PC-3 (cell line): Measurements from ENCODE around the gene LAMA5. TPM values are rescaled to one million over a fixed set of nuclear protein-coding genes. Genes with fewer than 3 reads are reported as not detected.

ENCODE experiments used
- ATAC-seq: fragments of 200-7000 bp; cut with Tn5 transposase; 2 replicates; pipeline ENCODE4 v1.9.1; 2020; ENCODE audit warnings: mild to moderate bottlenecking, moderate library complexity
- BruUV-seq: library from RNA; stranded (reverse); fragments of 400-500 nt; replicated peaks from 2 replicates; lab custom pipeline; 2021; lab: Mats Ljungman, UMichigan
- CTCF ChIA-PET: fragments of 300-600 bp; sonication (Branson Sonifier 250); formaldehyde crosslinking; loops from one replicate; lab custom pipeline; 2022; ENCODE audit warnings: antibody characterized with exemption; lab: Charles Lee
- POLR2A ChIA-PET: fragments of 300-600 bp; sonication (Branson Sonifier 250); formaldehyde crosslinking; loops from one replicate; lab custom pipeline; 2022; ENCODE audit warnings: antibody characterized with exemption; ENCODE audit not compliant: unreplicated experiment; lab: Charles Lee
- DNase-seq: peaks from one replicate; pipeline ENCODE4 v3.0.0-alpha.2; 2015
- H2AFZ ChIP-seq: fragments of 300-600 bp; sonication (generic); 2 replicates; pipeline ENCODE4 v1.6.0; 2016; ENCODE audit warnings: antibody characterized with exemption, low read length
- H3F3A ChIP-seq: fragments of 300-600 bp; sonication (generic); one replicate; pipeline ENCODE4 v1.6.0; 2017; ENCODE audit warnings: antibody characterized with exemption, low read length, control low read depth, mild to moderate bottlenecking; ENCODE audit not compliant: unreplicated experiment
- H3K27ac ChIP-seq: fragments of 300-600 bp; sonication (generic); 2 replicates; pipeline ENCODE4 v1.5.1; 2016; ENCODE audit warnings: mild to moderate bottlenecking, low read length
- H3K27me3 ChIP-seq: fragments of 300-600 bp; sonication (generic); 2 replicates; pipeline ENCODE4 v1.6.1; 2016; ENCODE audit warnings: low read length, mixed read lengths
- H3K36me3 ChIP-seq: fragments of 300-600 bp; sonication (generic); 2 replicates; pipeline ENCODE4 v1.6.1; 2016; ENCODE audit warnings: low read depth, mixed run types, low read length, mixed read lengths
- H3K4me1 ChIP-seq: fragments of 300-600 bp; sonication (generic); 2 replicates; pipeline ENCODE4 v1.5.1; 2016; ENCODE audit warnings: low read length; ENCODE audit not compliant: insufficient read depth
- H3K4me2 ChIP-seq: fragments of 300-600 bp; sonication (generic); 2 replicates; pipeline ENCODE4 v1.6.0; 2016; ENCODE audit warnings: low read length
- H3K4me3 ChIP-seq: fragments of 300-600 bp; sonication (generic); 2 replicates; pipeline ENCODE4 v1.5.1; 2016; ENCODE audit warnings: mild to moderate bottlenecking, low read length, mixed read lengths
- H3K79me2 ChIP-seq: fragments of 300-600 bp; sonication (generic); 2 replicates; pipeline ENCODE4 v1.6.1; 2017; ENCODE audit warnings: low read length, mixed read lengths
- H3K9ac ChIP-seq: fragments of 300-600 bp; sonication (generic); 2 replicates; pipeline ENCODE4 v1.6.0; 2016; ENCODE audit warnings: mild to moderate bottlenecking, low read length
- H3K9me2 ChIP-seq: fragments of 300-600 bp; sonication (generic); replicated peaks from 2 replicates; pipeline ENCODE4 v1.6.1; 2016; ENCODE audit warnings: mixed run types, low read length, mixed read lengths
- H3K9me3 ChIP-seq: fragments of 300-600 bp; sonication (generic); 2 replicates; pipeline ENCODE4 v1.6.1; 2016; ENCODE audit warnings: low read length, mixed read lengths
- H4K20me1 ChIP-seq: fragments of 300-600 bp; sonication (generic); 2 replicates; pipeline ENCODE4 v1.6.1; 2016; ENCODE audit warnings: low read length, mixed read lengths
- EZH2 ChIP-seq: fragments of 300-600 bp; sonication (generic); IDR thresholded peaks from one replicate; pipeline ENCODE4 v1.6.1; 2017; ENCODE audit warnings: antibody characterized with exemption, mild to moderate bottlenecking, low read length; ENCODE audit not compliant: unreplicated experiment
- EZH2phosphoT487 ChIP-seq: fragments of 300-600 bp; sonication (generic); IDR thresholded peaks from 2 replicates; pipeline ENCODE4 v1.6.1; 2018; ENCODE audit warnings: mild to moderate bottlenecking, antibody characterized with exemption, low read length, borderline replicate concordance
- intact Hi-C: fragments of 100-400 bp; cut with micrococcal nuclease; formaldehyde crosslinking; loops from 2 replicates; pipeline ENCODE4 v1.9.0; 2023
- total RNA-seq: library from RNA; depleted of rRNA; stranded (reverse); fragments of >200 nt; gene quantifications from 2 replicates; pipeline ENCODE4 v1.2.3, GENCODE V29; 2014
- TF ChIP-seq, protein P1 (sequence below): fragments of 300-600 bp; sonication (generic); conservative IDR thresholded peaks from 2 replicates; pipeline ENCODE4 v1.5.1; 2017; ENCODE audit warnings: antibody characterized with exemption, low read depth, mild to moderate bottlenecking, low read length

The LAMA5 gene
- total RNA-seq, 1 experiment from 2014 or later, result 196 TPM

DNA sequence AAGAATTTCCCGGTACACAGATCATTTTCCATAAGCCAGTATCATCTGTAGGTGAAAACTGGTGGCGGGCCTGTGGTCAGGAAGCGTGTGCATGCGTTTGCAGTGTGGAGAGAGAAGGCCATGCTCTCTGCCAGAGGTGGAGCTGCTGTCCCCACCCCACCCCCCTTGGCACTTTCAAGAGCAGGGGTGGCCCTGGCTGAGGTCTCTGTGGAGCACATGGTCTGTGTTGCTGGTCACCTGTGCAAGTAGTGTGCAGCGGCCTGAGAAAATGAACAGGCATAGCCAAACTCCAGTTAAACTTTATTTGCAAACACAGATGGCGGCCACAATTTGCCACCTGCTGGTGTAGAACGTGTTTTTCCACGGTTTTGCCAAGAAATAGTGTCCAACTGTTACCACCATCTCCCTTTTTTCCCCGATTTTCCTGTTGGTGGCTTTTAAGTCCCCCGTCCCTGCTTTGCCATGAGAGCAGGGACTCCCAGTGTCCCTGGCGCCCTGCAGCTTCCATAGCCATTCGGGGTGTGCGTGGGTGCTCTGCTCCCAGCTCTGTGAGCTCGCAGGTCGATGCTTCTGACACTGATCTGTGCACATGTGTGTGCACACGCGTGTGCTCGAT is 61.9 kb downstream of the LAMA5 start:
- Histone ChIP-seq H3K79me2 (peaks cover 46% of the 10 kb centered on the region), H3K27me3 (no peaks in the 10 kb centered on the region), H2AFZ (no peak overlapping the region), H3K4me2 (peak overlapping the region; percentile 100), H3K9ac (peak overlapping the region; percentile 95), H3F3A (peaks cover 16% of the 10 kb centered on the region), H3K9me2 (no peaks in the 10 kb centered on the region), H3K9me3 (no peaks in the 10 kb centered on the region), H3K36me3 (peaks cover 54% of the 10 kb centered on the region), H3K4me3 (peak overlapping the region; percentile 94), H4K20me1 (peaks cover 55% of the 10 kb centered on the region), H3K27ac (peak overlapping the region; percentile 23; the same call in 1 of the 2 replicates), H3K4me1 (peaks cover 25% of the 10 kb centered on the region)
- TF ChIP-seq EZH2phosphoT487 (no peak), EZH2 (no peak)
- TF ChIP-seq, protein P1, sequence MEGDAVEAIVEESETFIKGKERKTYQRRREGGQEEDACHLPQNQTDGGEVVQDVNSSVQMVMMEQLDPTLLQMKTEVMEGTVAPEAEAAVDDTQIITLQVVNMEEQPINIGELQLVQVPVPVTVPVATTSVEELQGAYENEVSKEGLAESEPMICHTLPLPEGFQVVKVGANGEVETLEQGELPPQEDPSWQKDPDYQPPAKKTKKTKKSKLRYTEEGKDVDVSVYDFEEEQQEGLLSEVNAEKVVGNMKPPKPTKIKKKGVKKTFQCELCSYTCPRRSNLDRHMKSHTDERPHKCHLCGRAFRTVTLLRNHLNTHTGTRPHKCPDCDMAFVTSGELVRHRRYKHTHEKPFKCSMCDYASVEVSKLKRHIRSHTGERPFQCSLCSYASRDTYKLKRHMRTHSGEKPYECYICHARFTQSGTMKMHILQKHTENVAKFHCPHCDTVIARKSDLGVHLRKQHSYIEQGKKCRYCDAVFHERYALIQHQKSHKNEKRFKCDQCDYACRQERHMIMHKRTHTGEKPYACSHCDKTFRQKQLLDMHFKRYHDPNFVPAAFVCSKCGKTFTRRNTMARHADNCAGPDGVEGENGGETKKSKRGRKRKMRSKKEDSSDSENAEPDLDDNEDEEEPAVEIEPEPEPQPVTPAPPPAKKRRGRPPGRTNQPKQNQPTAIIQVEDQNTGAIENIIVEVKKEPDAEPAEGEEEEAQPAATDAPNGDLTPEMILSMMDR, result peak; percentile 27; the same call in 1 of the 2 replicates
- BruUV-seq, result TSS peak; percentile 33
- CTCF ChIA-PET, result interaction anchor here (0.6 kb wide), 1 partner anchor 28 kb away, joined by 3 read pairs; no protein-coding TSS in a partner anchor
- ATAC-seq (peak; percentile 3; the same call in 1 of the 2 replicates), DNase-seq (peak; percentile 52)
- intact Hi-C loops, result no loop called here
- POLR2A ChIA-PET, result no interaction called here

DNA sequence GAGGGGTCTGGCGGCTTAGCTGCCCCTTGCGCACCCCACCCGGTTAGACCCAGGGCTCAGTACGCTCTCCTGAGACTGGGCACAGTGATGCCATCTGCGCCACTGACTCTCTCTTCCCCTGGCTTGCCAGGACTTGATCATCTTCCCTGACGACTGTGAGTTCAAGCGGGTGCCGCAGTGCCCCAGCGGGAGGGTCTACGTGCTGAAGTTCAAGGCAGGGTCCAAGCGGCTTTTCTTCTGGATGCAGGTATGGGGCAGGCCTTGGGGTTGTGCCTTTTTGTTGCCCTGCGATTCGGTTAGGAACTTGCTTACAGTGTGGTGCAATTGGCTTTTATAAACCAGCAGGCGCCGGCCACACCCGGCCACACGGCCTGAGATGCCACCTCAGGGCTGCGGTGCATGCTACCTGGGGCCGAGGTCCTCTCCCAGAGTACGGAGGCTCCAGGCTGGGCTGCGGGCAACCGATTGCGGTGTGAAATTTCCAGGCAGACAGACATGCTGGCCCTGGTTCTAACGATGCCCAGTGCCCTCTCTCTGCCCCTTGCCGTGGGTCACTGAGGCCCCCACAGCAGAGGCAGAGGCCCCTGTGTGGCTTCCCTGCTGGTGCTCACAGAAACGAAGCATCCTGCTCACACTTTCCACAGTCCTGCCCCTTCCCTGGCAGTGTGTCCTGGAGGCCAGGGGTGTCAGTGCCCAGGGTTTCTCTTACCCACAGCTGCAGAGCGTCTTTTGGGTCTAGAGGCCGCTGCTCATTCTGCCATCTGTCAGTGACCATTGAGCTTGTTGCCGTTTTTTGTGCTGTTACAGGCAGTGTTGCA is 62.6 kb downstream of the LAMA5 start:
- Histone ChIP-seq H2AFZ (no peak overlapping the region), H3K27me3 (no peaks in the 10 kb centered on the region), H3K9me2 (no peaks in the 10 kb centered on the region), H3K4me2 (peak overlapping the region; percentile 100), H3K4me3 (peak overlapping the region; percentile 94), H4K20me1 (peaks cover 55% of the 10 kb centered on the region), H3K36me3 (peaks cover 54% of the 10 kb centered on the region), H3K9me3 (no peaks in the 10 kb centered on the region), H3K27ac (peak overlapping the region; percentile 23; the same call in 1 of the 2 replicates), H3K4me1 (peaks cover 25% of the 10 kb centered on the region), H3K9ac (peak overlapping the region; percentile 95), H3K79me2 (peaks cover 46% of the 10 kb centered on the region), H3F3A (peaks cover 16% of the 10 kb centered on the region)
- intact Hi-C loops, result loop anchor here (5.0 kb wide), 2 partner anchors 63 to 193 kb away; partner anchors contain the start of gene LAMA5
- DNase-seq (peak; percentile 19), ATAC-seq (no peak)
- CTCF ChIA-PET, result interaction anchor here (0.6 kb wide), 1 partner anchor 29 kb away, joined by 3 read pairs; no protein-coding TSS in a partner anchor
- BruUV-seq, result no TSS peak
- TF ChIP-seq EZH2 (no peak), EZH2phosphoT487 (no peak)
- TF ChIP-seq, protein P1, result no peak
- POLR2A ChIA-PET, result no interaction called here
